Measurements from ENCODE around the gene CFAP92.

DNA sequence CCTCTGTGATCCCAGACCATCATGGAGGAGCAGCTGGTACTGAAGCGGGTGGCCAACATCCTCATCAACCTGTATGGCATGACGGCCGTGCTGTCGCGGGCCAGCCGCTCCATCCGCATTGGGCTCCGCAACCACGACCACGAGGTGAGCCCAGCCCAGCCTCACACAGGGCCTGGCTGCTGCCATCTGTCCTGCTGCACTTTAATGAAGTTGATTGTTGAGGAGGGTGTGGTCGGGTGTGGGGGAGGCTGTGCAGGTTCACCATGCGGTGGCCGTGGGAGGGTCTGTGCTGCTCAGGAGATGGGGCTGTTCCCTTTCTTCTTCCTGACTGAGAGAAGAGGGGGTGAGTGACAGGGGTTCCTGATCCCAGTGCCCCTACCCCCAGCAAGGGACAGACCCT is 83.9 kb downstream of the CFAP92 start:
- TF ChIP-seq POLR2A (IDR thresholded peaks at IDR 0.05; ENCODE audit: low read depth, low read length) (no peak), TAF1 (IDR thresholded peaks at IDR 0.05; ENCODE audit: borderline replicate concordance, low read depth, low read length) (no peak), POLR2AphosphoS5 (IDR thresholded peaks at IDR 0.05; ENCODE audit: low read depth, low read length) (no peak)

Measured in GM12892 (cell line).